CD4-positive, alpha-beta memory T cell (primary cell): ENCODE results near the gene SORCS2. TPM values are rescaled to one million over a fixed set of nuclear protein-coding genes. Genes with fewer than 3 reads are reported as not detected.

Source experiments
- CTCF ChIA-PET: fragments of 350-600 bp; sonication (Branson Sonifier 250); formaldehyde crosslinking; loops from one replicate; lab custom pipeline; 2021; ENCODE audit warnings: inconsistent platforms; ENCODE audit not compliant: partially characterized antibody; lab: Charles Lee
- POLR2A ChIA-PET: fragments of 350-600 bp; sonication (Branson Sonifier 250); formaldehyde crosslinking; loops from one replicate; lab custom pipeline; 2021; ENCODE audit not compliant: partially characterized antibody; lab: Charles Lee
- DNase-seq, 5 donors: peaks; one replicate each; pipeline versions ENCODE4 v3.0.0 to v3.0.0-alpha.2; 2020 to 2022; ENCODE audit warnings: mixed read lengths in 1 of 5
- H3K27ac ChIP-seq: one replicate; pipeline ENCODE4 v1.7.0; 2013; ENCODE audit warnings: low read depth, low read length
- H3K27me3 ChIP-seq: 2 replicates; pipeline ENCODE4 v1.7.0; 2013; ENCODE audit warnings: mild to moderate bottlenecking, low read length, moderate library complexity; ENCODE audit not compliant: insufficient read depth
- H3K36me3 ChIP-seq: 2 replicates; pipeline ENCODE4 v1.7.0; 2013; ENCODE audit warnings: mild to moderate bottlenecking, low read length, moderate library complexity; ENCODE audit not compliant: insufficient read depth
- H3K4me1 ChIP-seq: 2 replicates; pipeline ENCODE4 v1.7.0; 2013; ENCODE audit warnings: mild to moderate bottlenecking, low read length, moderate library complexity; ENCODE audit not compliant: insufficient read depth
- H3K4me3 ChIP-seq, 2 donors: one replicate each; pipeline ENCODE4 v1.7.0; 2013; ENCODE audit warnings: low read length in 2 of 2, mild to moderate bottlenecking in 1 of 2
- H3K9me3 ChIP-seq, 2 donors: one replicate each; pipeline ENCODE4 v1.7.0; 2013; ENCODE audit warnings: low read length in 2 of 2, control low read depth in 1 of 2; ENCODE audit not compliant: control insufficient read depth in 1 of 2
- H3K27ac Mint-ChIP-seq, 7 donors: one replicate each; pipeline ENCODE4 v1.8.0; 2020 to 2021; ENCODE audit warnings: mixed read lengths in 7 of 7, mild to moderate bottlenecking in 6 of 7, inconsistent platforms in 3 of 7, moderate library complexity in 3 of 7
- H3K27me3 Mint-ChIP-seq, 2 donors: one replicate each; pipeline ENCODE4 v1.8.0; 2020 to 2021; ENCODE audit warnings: mixed read lengths in 2 of 2
- H3K36me3 Mint-ChIP-seq, 2 donors: one replicate each; pipeline ENCODE4 v1.8.0; 2020 to 2021; ENCODE audit warnings: mixed read lengths in 2 of 2, inconsistent platforms in 1 of 2, mild to moderate bottlenecking in 1 of 2
- H3K4me1 Mint-ChIP-seq, 4 donors: one replicate each; pipeline ENCODE4 v1.8.0; 2020 to 2021; ENCODE audit warnings: mixed read lengths in 4 of 4, mild to moderate bottlenecking in 1 of 4
- H3K4me3 Mint-ChIP-seq, 8 donors: one replicate each; pipeline ENCODE4 v1.8.0; 2020 to 2021; ENCODE audit warnings: mixed read lengths in 8 of 8, mild to moderate bottlenecking in 7 of 8, moderate library complexity in 6 of 8, inconsistent platforms in 3 of 8
- H3K9me3 Mint-ChIP-seq, 8 donors: one replicate each; pipeline ENCODE4 v1.8.0; 2020 to 2021; ENCODE audit warnings: mixed read lengths in 8 of 8, mild to moderate bottlenecking in 5 of 8, inconsistent platforms in 3 of 8, moderate library complexity in 1 of 8
- intact Hi-C: fragments of 100-400 bp; cut with micrococcal nuclease; formaldehyde crosslinking; loops from one replicate; pipeline ENCODE4 v1.15.1; 2023
- polyA plus RNA-seq, 2 donors: library from polyadenylated mRNA; unstranded; fragments of 300-500 nt; fragmentation: Illumina TruSeq; gene quantifications; one replicate each; pipeline ENCODE4 v1.2.3, GENCODE V29; 2021
- total RNA-seq, 2 experiments: library from RNA; stranded (reverse); gene quantifications; one replicate each; pipeline ENCODE4 v1.2.3, GENCODE V29; 2021

The SORCS2 gene
- total and polyA plus RNA-seq, 4 experiments from 2014 or later, result not detected

DNA sequence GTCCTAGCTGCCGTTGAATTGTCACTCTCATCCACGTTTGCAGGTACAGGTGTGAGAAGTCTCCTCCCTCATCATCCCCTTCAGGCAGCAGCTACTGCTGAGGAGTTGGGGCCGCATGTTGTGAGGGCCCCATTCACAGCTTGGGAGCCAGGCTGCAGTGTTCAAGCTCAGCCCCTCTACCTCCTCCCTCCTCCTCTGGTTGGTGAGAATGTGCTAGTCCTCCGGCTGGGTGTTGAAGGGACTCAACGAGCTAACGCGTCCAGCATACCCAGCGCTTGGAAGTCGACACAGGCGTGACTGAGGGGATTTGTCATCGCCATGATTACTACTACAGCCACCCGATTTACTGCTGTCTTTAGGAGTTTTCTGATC lies 324.4 kb downstream of the SORCS2 start:
- H3K9me3 ChIP-seq, result no peaks in the 10 kb centered on the region
- H3K27ac Mint-ChIP-seq, result no peak overlapping the region
- H3K36me3 Mint-ChIP-seq, result no peaks in the 10 kb centered on the region
- no peak for DNase-seq
- no peak overlapping the region for H3K27ac ChIP-seq
- intact Hi-C loops, result no loop called here
- ChIA-PET CTCF (no interaction called here), POLR2A (no interaction called here)
- no peak overlapping the region for H3K4me3 Mint-ChIP-seq
- H3K9me3 Mint-ChIP-seq, result no peaks in the 10 kb centered on the region
- no peak overlapping the region for H3K4me3 ChIP-seq
- no peaks in the 10 kb centered on the region for H3K36me3 ChIP-seq
- peaks cover 0 to 2% (median 0%) of the 10 kb centered on the region in 4 donors for H3K4me1 Mint-ChIP-seq
- no peaks in the 10 kb centered on the region for H3K27me3 ChIP-seq
- no peaks in the 10 kb centered on the region for H3K4me1 ChIP-seq
- H3K27me3 Mint-ChIP-seq, result peaks cover 11 to 15% of the 10 kb centered on the region in 2 donors

DNA sequence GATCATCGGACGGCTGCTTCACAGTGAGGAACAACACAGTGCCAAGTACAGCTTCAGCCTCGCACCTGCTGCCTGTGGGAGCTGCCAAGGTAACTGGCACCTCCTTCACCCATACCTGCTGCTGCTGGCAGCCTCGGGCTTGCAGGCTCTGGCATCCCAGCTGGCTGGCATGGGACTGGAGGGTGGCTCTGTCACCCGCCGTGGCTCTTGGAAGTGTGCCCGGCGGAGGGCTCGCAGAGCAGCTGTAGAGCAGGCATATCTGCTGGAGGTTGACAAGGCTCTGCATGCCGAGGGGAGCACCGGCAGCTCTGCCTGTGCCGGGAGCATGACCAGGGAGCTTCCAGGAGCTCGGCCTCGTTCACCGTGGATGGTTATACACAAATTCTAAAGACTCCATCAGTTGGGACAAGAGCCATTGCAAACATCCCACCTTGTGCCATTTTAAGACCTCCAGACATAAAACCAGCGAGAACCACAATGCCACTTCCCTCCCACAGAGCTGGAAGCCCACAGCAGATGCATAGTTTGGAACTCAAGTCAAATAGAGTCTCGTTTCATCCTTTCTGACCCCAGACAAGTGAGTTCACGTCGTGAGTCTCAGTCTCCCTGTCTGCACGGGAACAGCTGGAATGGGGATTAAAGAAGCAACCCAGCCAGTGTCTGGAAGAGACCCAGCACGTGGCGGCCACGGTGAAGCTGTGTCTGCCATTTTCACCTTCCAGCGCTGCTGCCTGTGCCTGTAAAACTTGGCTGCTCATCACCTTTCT lies 326.7 kb downstream of the SORCS2 start:
- H3K27me3 Mint-ChIP-seq, result peaks cover 9 to 19% of the 10 kb centered on the region in 2 donors

DNA sequence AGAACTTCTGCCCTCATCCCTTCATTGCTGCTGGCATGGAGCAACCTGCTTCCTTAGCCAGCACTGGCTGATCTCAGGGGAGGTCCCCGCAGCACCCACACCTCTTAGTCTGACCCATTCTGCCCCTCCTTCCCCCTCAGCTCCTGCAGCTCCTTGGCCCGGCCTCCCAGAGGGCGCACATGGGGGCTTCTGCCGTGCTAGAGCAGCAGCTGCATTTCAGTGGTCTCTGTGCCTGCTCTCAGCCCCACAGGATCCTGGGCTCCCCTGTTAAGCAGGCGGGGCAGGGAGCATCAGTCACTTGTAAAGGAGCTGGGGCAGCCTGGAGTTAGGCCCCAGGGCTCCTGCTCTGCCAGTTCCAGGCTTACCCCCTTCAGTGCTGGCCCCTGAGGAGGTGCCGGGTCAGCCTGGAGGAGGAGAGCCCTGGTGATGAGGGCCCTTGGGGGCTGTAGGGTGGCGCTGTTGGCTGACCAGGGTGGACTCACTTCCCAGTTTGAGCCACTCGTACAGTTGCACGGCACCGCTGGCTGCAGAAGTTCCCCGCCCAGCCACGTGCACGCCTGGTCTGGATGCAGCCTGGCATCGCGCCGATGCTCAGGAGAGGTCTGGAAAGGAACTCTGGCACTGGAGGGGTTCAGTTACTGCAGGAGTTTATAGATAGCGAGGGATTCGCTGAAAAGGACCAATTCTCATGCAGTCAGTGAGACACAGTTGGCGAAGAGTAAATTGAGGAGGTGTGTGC lies 327.5 kb downstream of the SORCS2 start:
- ChIA-PET POLR2A (no interaction called here), CTCF (interaction anchor here (0.8 kb wide), 1 partner anchor 11 kb away, joined by 3 read pairs; no protein-coding TSS in a partner anchor)
- H3K4me1 Mint-ChIP-seq, result peaks cover 2 to 13% (median 8%) of the 10 kb centered on the region in 4 donors
- no peak overlapping the region for H3K27ac ChIP-seq
- H3K36me3 ChIP-seq, result no peaks in the 10 kb centered on the region
- H3K4me3 Mint-ChIP-seq, result no peak overlapping the region
- no peak overlapping the region for H3K27ac Mint-ChIP-seq
- DNase-seq, result no peak
- intact Hi-C loops, result no loop called here
- H3K9me3 Mint-ChIP-seq, result no peaks in the 10 kb centered on the region
- H3K4me3 ChIP-seq, result no peak overlapping the region
- no peaks in the 10 kb centered on the region for H3K36me3 Mint-ChIP-seq
- peaks cover 8 to 21% of the 10 kb centered on the region in 2 donors for H3K27me3 Mint-ChIP-seq
- H3K4me1 ChIP-seq, result peaks cover 13% of the 10 kb centered on the region
- H3K27me3 ChIP-seq, result no peaks in the 10 kb centered on the region
- no peaks in the 10 kb centered on the region for H3K9me3 ChIP-seq

More for the DNA sequence above, 326.7 kb downstream of the SORCS2 start:
- no peak overlapping the region for H3K4me3 Mint-ChIP-seq
- no peak overlapping the region for H3K27ac Mint-ChIP-seq
- Histone ChIP-seq H3K4me3 (no peak overlapping the region), H3K27me3 (no peaks in the 10 kb centered on the region), H3K27ac (no peak overlapping the region), H3K36me3 (no peaks in the 10 kb centered on the region), H3K4me1 (peaks cover 7% of the 10 kb centered on the region), H3K9me3 (no peaks in the 10 kb centered on the region)
- ChIA-PET POLR2A (no interaction called here), CTCF (interaction anchor here (0.8 kb wide), 1 partner anchor 12 kb away, joined by 3 read pairs; no protein-coding TSS in a partner anchor)
- H3K36me3 Mint-ChIP-seq, result no peaks in the 10 kb centered on the region
- intact Hi-C loops, result no loop called here
- DNase-seq, result no peak
- H3K4me1 Mint-ChIP-seq, result peaks cover 0 to 5% (median 2%) of the 10 kb centered on the region in 4 donors
- no peaks in the 10 kb centered on the region for H3K9me3 Mint-ChIP-seq

DNA sequence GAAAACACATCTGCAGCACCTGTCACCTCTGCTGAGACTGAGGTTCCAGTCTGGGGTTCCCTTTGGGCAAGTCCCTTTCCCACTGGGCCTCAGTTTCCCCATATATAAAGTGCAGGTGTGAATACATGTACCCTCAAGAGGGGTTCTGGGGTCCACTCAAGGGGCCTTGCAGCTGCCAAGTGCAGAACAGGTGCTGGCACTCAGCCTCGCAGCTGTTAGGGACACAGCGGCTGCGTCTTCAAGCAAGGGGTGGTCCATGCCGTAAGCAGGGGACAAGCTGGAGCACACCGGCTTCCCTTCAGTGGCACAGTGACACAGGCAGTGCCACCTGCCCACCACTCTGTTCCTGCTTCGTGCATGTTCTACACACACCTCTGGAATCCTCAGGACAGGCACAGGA lies 329.3 kb downstream of the SORCS2 start:
- ChIA-PET POLR2A (no interaction called here), CTCF (no interaction called here)
- no peak overlapping the region for H3K27ac Mint-ChIP-seq
- Histone ChIP-seq H3K27ac (no peak overlapping the region), H3K9me3 (no peaks in the 10 kb centered on the region), H3K4me3 (no peak overlapping the region), H3K27me3 (no peaks in the 10 kb centered on the region), H3K36me3 (no peaks in the 10 kb centered on the region), H3K4me1 (peaks cover 13% of the 10 kb centered on the region)
- peaks cover 2 to 18% (median 10%) of the 10 kb centered on the region in 4 donors for H3K4me1 Mint-ChIP-seq
- no peak overlapping the region for H3K4me3 Mint-ChIP-seq
- no peaks in the 10 kb centered on the region for H3K9me3 Mint-ChIP-seq
- peaks cover 13 to 21% of the 10 kb centered on the region in 2 donors for H3K27me3 Mint-ChIP-seq
- intact Hi-C loops, result no loop called here
- no peaks in the 10 kb centered on the region for H3K36me3 Mint-ChIP-seq
- DNase-seq, result no peak

DNA sequence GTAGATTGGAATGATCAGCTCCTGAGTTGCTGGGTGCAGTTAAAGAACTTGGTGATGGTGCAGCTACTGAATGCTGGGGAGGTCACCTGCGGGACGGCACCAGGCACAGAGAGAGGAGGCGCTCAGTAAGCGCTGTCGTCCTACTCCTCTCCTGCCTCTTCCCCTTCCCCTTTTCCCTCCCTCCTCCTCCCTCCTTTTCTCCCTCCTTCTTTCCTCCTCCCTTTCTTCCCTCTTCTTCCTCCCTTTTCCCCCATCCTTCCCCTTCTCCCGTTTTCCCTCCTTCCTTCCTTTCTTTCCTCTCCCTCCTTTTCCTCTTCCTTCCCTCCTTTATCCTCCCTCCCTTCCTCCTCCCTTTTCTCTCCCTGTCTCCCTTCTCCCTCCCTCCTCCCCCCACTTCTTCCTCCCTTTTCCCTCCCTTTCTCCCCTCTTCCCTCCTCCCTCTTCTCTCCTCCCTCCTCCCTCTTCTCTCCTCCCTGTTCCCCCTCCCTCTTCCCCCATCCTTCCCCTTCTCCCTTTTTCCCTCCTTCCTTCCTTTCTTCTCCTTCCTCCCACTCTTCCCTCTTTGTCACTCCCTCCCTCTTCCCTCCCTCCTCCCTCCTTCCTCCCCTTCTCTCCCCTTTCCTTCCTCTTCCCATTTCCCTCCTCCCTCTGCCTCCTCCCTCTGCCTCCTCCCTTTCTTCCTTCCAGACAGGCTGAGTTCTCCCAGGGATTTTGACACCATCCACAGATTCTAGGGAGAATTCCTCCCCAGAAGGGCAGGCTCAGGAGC lies 330.3 kb downstream of the SORCS2 start:
- no peak overlapping the region for H3K27ac Mint-ChIP-seq
- H3K36me3 Mint-ChIP-seq, result no peaks in the 10 kb centered on the region
- no peak overlapping the region for H3K4me3 ChIP-seq
- ChIA-PET POLR2A (no interaction called here), CTCF (no interaction called here)
- H3K27me3 Mint-ChIP-seq, result peaks cover 13 to 16% of the 10 kb centered on the region in 2 donors
- H3K36me3 ChIP-seq, result no peaks in the 10 kb centered on the region
- H3K27ac ChIP-seq, result no peak overlapping the region
- peaks cover 0 to 2% (median 0%) of the 10 kb centered on the region in 8 donors for H3K9me3 Mint-ChIP-seq
- H3K4me1 Mint-ChIP-seq, result peaks cover 2 to 18% (median 9%) of the 10 kb centered on the region in 4 donors
- H3K27me3 ChIP-seq, result no peaks in the 10 kb centered on the region
- DNase-seq, result no peak
- H3K9me3 ChIP-seq, result no peaks in the 10 kb centered on the region
- H3K4me3 Mint-ChIP-seq, result no peak overlapping the region
- peaks cover 13% of the 10 kb centered on the region for H3K4me1 ChIP-seq
- intact Hi-C loops, result no loop called here

DNA sequence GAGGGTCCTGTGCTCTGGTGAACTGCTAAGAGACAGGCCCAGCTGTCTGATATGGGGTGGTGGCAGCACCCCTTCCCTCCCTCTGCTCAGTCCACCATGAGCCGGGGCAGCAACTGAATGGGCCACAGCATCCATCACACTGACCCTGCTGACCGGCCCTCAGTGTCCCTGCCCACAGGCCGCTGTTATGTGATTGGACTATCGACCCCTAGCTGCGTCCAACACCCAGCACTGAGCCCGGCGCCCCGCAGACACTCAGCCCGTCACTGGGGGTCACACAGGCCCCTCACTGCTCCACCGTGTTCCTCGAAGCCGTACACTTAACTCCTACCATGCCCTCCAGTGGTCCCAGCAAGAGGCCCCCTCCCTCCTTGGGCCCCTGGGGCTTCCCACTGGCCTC lies 331.2 kb downstream of the SORCS2 start:
- Mint-ChIP-seq H3K4me1 (peaks cover 2 to 18% (median 9%) of the 10 kb centered on the region in 4 donors), H3K27ac (no peak overlapping the region), H3K9me3 (peaks cover 0 to 2% (median 0%) of the 10 kb centered on the region in 8 donors), H3K4me3 (no peak overlapping the region), H3K27me3 (peaks cover 13 to 16% of the 10 kb centered on the region in 2 donors), H3K36me3 (no peaks in the 10 kb centered on the region)
- H3K4me3 ChIP-seq, result no peak overlapping the region
- H3K9me3 ChIP-seq, result no peaks in the 10 kb centered on the region
- no peaks in the 10 kb centered on the region for H3K27me3 ChIP-seq
- ChIA-PET CTCF (no interaction called here), POLR2A (no interaction called here)
- DNase-seq, result no peak
- no peaks in the 10 kb centered on the region for H3K36me3 ChIP-seq
- H3K27ac ChIP-seq, result no peak overlapping the region
- H3K4me1 ChIP-seq, result peaks cover 13% of the 10 kb centered on the region
- intact Hi-C loops, result no loop called here
